HG03457 (cell line): ENCODE data around the gene RNF217.
"Not testable (repeated sequence)": the region's sequence is repeated elsewhere in the genome, so short reads cannot be mapped to it uniquely, and the experiment has no call there.

Source experiments
- ATAC-seq: cut with Tn5 transposase; IDR thresholded peaks from one replicate; pipeline ENCODE4 v1.9.1; 2021; ENCODE audit warnings: moderate number of reproducible peaks; ENCODE audit not compliant: unreplicated experiment

RNF217 gene

DNA sequence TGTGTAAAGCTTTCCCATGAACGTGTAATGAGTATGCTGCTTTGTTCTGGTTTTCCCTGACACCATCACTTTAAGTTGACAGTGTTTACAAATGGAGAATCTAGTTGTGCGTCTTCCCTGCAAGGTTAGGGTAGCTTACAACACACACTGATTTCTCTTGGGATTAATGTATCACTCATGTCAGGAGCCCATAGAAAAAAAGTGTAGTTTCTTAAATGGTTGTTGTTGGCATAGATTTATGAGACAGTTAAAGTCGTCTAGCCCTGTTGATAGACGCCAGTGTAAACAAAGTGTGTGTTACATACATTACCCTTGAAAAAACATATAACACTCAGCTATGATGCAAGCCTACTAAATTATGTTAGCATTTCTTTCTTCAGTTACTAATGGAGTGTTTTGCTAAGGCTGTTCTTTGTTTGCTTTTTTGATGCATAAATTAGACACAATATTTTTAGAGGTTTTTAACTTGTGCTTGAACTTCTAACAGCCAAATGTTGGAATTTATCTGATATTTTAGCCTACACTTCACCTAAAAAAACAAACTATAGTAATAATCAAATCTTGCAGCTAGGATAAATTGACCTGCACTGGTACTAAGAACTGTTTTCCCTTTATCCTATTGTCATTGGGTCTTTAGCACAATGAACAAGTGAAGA lies 88.6 kb downstream of the RNF217 start:
- no peak for ATAC-seq

- no peak for ATAC-seq
Measured at GRCh38 chr6:125053809-125054208, 91.6 kb downstream of the RNF217 start.

DNA sequence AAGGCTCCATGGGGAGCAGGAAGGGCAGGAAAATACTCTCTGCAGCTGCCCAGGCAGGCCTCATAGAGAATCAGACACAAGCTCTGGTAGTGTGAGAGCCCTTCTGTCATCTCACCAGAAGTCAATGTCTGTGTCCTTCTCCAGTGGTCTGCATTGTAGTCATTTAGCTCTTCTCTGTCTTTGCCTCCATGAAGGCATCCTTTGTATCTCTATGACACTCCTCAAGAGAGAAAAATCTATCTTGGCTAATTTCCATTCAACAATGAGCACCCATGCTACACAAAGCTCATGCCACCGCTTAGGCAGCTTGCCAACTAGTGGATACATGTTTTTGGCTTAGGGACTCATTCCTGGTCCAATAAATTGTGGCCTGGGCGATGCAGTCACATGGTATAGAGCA lies 92.1 kb downstream of the RNF217 start:
- ATAC-seq: no peak

- ATAC-seq: no peak
Measured at GRCh38 chr6:125057392-125058246, 95.4 kb downstream of the RNF217 start.

- ATAC-seq: no peak
Measured at GRCh38 chr6:125058546-125058945, 96.3 kb downstream of the RNF217 start.

GRCh38 chr6:125063307-125063706 lies 101.1 kb downstream of the RNF217 start:
- no peak for ATAC-seq

GRCh38 chr6:125066140-125066539 lies 103.9 kb downstream of the RNF217 start:
- ATAC-seq: no peak

DNA sequence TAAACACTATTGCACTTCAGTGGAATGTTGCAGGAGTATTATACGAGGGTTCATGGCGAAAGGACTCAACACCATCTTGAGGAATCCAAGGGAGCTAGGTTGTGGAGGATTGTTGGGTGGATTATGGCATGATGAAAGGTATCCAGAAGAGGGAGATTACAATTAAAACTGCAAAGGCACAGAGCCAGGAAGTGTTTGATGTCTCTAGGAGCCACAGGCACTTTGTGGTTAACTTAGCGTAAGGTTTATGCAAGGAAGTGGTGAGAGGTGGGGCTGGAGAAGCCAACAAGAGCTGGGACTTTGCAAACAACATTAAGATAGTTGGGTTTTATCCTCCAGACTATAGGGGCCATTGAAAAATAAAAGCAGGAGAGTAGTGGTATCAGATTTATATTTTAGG lies 104.7 kb downstream of the RNF217 start:
- ATAC-seq: no peak

DNA sequence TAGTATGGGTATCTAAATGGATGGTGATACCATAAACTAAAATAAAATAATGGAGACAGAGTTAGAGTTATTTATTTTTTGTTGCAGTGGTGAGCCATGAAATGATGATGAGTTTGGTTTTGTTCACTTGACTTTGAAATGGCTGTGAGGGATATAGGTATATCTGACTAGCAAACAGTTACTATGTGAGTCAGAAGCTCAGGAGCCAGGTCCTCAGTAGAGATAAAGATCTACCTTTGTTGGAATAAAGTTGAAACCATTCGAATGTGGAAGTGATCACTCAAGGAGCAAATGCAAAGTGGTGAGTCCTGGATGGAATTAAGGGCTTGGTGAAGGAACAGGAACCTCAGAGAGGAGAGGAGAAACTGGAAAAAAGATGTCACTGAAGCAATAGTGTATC lies 105.3 kb downstream of the RNF217 start:
- no peak for ATAC-seq

- no peak for ATAC-seq
Measured at GRCh38 chr6:125073071-125073470, 110.8 kb downstream of the RNF217 start.

- ATAC-seq: no peak
Measured at GRCh38 chr6:125074120-125074519, 111.9 kb downstream of the RNF217 start.

DNA sequence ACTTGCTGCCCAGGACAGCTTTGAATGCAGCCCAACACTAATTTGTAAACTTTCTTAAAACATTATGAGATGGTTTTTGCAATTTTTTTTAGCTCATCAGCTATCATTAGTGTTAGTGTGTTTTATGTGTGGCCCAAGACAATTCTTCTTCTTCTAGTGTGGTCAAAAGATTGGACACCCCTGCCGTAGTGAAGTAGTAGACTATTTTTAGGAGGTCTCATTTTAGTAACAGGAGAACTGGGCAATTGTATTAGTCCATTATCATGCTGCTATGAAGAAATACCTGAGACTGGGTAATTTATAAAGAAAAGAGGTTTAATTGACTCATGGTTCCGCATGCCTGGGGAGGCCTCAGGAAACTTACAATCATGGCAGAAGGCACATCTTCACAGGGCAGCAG lies 112.8 kb downstream of the RNF217 start:
- not testable (repeated sequence) for ATAC-seq

- ATAC-seq: no peak
Measured at GRCh38 chr6:125075741-125076481, 113.7 kb downstream of the RNF217 start.

GRCh38 chr6:125076482-125076742 lies 114.2 kb downstream of the RNF217 start:
- no peak for ATAC-seq

- no peak for ATAC-seq
Measured at GRCh38 chr6:125077453-125077852, 115.2 kb downstream of the RNF217 start.

GRCh38 chr6:125078602-125079321 lies 116.5 kb downstream of the RNF217 start:
- ATAC-seq: no peak

DNA sequence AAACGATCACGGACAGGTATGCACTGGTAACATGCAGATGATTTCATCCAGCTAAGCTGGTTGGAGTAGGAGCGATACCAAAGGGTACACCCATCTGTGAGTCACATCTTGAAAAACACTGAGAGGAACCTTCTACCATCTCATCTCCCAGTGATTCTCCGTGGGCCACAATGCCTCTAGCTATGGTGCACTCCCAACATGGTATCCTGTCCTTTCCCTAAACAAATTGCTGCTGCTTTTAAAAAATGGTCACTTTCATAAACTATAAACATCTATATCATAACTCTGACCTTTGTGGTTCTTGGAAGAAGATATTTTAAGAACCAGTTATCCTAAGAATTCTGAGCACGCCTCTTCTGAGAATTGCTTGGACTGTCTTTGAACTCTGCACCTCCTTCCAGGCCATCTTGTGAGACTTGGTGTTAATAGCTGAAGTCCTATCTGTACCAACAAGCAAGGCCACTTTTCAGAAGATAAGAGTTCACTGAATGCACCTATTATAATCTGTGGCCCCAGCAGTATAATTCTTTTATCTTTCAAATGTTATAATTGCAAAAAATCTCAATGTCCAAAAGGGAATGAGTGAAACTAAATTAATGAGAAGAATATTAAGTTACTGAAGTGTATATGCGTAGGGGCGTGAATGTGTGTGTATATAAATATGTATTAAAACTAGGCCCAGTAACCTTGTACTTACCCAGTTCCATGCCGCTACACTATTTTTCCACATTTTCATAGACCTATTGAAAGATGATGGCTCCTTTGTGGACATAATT lies 120.9 kb downstream of the RNF217 start:
- no peak for ATAC-seq

DNA sequence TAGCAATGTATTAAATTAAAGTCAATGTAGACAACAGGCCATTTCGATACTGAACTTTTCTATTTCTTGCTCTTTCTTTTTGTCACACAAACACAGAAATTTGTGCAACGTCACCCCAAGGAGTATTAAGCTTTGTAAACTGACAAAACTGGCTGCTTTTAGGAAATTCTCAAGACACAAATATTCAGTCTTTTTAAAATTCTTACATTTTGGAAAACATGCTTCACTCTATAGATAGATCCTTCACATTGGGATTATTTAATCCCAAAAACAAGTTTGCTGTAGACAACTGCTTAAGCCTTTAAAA lies 121.4 kb downstream of the RNF217 start:
- no peak for ATAC-seq

- no peak for ATAC-seq
Measured at GRCh38 chr6:125086716-125087115, 124.5 kb downstream of the RNF217 start.

GRCh38 chr6:125088963-125089362 lies 126.7 kb downstream of the RNF217 start:
- ATAC-seq: no peak

- ATAC-seq: no peak
Measured at GRCh38 chr6:125094563-125094962, 132.3 kb downstream of the RNF217 start.
